NCI-H128 (cell line): Measurements from ENCODE around the gene TMC3.
A peak's percentile ranks its signal among the peaks of the same experiment; 100 is the strongest.
"Not testable (repeated sequence)": the region's sequence is repeated elsewhere in the genome, so short reads cannot be mapped to it uniquely, and the experiment has no call there.

ENCODE experiments used
- DNase-seq: peaks from one replicate; lab custom pipeline; 2025; ENCODE audit not compliant: unreplicated experiment; lab: John Stamatoyannopoulos, UW

TMC3 gene

DNA sequence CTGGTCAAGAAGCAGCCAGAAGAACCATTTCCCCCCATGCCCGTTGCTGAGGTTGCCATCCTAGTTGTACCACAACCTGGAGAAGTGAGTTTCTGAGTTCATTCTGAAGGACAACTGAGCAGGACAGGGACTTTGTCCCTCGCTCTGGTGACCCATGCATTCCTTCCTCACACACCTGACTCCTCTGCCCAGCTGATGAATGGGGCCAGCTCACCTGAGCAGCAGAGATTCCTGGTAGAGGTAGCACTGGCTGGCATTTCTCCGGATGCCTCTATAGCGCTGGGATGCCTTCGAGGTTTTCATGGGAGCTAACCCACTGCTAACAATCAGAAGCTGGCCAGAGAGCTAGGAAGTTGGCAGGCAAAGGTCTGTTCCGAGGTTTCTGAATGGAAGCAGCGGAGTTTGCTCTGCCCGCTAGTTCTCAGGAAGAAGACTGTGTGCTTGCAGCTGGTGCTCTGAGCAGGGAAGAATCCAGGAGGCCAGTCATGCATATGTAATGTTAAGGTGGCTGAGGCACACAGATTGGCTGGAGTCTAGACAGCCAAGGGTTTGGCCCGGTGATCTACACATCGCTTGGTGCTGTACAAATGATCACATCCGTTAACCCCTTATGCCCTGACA lies at the start of gene TMC3:
TSS of gene TMC3 (minus strand) at position 439 of the 621 bp plus-strand sequence. CDS start at position 303, 136 bp downstream.
- no peak for DNase-seq

DNA sequence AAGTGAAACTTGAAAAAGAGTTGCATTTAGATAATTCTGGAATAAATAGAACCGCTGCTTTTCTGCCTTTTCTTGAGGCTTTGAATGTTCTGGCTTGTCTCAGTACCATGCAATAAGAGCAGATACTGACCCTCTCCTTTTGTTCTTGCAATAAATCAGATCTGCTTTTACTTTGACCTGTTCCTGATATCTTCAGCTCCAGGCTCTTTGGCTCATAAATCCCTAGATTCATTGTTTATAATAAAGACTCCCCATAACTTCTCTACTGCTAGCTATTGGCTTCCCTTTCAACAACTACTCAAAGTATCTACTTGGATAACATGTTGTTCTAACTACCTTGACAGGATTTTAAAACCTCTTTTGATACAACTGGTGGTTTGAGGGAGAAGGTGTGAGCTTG lies 47.4 kb upstream of the TMC3 start:
- no peak for DNase-seq

DNA sequence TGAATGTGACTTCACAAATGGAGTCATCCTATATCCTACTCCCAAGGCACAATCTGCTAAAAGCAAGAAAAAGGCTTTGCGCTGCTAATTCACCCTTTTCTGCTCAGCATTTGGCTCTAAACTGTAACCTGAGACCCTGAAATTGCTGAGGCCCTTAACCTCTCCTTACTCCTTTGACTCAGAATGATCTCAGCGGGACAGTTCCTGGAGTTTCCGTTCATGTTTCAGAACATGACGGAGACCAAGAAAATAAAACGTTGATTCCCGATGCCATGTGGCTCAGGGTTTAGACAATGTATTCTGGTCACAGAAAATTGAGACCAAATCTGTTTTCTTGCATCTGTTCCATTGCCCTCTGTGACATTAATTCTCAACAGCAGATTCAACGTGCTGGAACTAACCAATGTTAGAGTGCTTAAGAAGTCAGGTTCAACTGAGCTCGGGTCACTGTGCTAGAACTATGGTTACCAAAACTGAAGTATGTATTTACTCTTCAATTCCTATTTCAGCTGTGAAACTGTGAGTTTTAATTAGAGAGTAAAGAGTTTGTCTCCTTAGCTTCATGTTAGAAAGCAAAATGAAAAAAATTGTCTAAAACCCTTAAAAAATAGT lies 45.4 kb upstream of the TMC3 start:
- DNase-seq = peak; percentile 34

DNA sequence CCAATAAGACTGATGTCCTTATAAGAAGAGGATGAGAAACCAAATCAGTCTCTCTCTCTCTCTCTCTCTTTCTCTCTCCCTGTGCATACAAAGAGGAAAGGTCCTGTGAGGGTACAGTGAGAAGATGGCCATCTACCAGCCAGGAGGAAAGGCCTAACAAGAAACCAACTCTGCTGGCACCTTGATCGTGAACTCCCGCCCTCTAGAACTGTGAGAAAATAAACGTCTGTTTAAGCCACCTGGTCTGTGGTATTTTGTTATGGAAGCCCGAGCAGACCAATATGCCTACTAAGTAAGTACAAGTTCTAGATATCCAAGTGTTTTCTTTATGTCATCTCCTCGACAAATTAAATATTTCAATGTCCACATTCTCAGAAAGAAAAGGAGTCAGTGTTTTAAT lies 44.9 kb upstream of the TMC3 start:
- DNase-seq = no peak

DNA sequence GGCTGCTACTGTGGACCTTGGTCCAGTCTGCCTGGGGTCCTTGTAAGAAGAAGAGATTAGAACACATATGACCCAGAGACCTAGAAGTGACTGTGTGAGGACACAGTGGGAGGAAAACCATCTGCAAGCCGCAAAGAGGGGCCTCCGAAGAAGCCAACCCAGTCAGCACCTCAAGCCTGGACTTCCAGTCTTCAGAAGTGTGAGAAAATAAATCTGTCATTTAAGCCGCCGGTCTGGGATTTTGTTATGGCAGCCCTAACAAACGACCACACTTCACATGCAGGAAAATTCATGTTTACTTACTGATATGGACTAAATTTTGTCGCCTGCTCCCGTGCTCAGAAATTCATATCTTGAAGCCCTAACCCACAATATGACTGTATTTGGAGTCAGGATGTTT lies 44.4 kb upstream of the TMC3 start:
- no peak for DNase-seq

DNA sequence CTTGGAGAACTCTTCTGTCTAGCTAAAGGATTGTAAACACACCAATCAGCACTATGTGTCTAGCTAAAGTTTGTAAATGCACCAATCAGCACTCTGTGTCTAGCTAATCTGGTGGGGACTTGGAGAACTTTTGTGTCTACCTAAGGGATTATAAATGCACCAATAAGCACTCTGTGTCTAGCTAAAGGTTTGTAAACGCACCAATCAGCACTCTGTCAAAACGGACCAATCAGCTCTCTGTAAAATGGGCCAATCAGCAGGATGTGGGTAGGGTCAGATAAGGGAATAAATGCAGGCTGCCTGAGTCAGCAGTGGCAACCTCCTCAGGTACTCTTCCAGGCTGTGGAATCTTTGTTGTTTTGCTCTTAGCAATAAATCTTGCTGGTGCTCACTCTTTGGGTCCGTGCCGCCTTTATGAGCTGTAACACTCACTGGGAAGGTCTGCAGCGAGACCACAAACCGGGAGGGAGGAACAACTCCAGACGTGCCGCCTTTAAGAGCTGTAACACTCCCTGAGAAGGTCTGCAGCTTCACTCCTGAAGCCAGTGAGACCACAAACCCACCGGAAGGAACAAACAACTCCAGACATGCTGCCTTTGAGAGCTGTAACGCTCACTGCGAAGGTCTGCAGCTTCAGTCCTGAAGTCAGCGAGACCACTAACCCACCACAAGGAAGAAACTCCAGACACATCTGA lies 40.4 kb upstream of the TMC3 start:
- not testable (repeated sequence) for DNase-seq

DNA sequence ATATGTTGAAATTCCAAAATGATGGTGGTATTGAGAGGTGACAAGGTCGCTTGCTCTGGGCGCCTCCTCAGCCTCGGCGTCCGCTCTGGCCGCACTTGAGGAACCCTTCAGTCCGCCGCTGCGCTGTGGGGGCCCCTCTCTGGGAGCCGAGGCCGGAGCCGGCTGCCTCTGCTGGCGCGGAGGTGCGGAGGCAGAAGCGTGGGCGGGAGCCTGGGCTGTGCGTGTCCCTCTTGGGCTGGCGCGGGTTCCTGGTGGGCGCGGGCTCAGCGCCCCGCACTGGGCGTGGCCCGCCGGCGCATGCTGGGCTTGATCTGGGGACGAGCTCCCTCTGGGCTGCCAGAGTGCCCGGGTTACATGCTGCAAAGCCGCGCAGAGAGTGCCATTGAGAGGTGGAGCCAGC lies 39.8 kb upstream of the TMC3 start:
- no peak for DNase-seq

DNA sequence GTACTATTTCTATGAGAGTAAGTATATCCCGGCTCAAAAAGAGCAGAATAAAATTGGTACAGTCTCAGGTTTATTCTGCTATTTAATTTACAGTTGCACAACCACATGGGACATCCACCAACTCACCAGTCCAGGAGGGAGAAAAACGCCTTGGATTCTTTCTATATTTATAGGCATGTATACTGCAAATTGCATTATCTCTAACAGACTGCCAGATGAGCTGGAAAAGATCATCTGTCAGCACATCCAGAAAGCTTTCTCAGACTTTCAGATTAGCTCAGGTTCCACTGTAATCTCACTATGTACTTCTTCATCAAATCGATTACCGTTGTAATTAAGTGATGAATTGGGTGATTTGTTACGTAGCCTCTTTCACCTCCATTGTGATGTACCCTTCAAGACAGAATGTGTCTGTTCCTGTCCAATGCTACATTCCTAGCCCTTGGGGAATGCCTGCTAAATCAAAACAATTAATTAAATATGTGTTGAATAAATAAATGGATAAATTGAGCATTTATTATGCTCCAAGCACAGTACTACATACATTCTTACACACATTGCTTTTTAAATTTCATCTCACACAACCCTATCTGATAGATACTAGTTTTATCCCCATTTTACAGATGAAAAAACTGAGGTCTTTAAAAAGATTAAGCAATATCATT lies 38.1 kb upstream of the TMC3 start:
- no peak for DNase-seq

DNA sequence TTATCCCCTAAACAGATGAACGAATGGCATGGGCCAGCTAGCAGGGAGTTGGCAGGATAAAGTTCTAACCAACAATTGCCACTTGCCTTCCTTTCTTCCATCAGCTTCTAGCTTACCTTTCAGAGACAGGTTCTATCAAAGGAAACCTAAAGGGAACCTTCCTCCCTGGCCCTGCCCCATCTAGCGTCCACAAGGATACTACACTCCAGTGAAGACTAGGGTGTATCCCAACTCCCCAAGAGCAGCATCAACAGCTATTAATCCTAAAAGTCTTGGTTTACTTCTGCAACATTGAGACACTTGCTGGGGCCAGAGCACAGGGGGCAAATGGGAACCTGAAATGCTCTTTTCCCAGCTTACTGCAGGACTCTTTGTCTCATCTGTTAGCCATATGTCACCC lies 37.0 kb upstream of the TMC3 start:
- no peak for DNase-seq

DNA sequence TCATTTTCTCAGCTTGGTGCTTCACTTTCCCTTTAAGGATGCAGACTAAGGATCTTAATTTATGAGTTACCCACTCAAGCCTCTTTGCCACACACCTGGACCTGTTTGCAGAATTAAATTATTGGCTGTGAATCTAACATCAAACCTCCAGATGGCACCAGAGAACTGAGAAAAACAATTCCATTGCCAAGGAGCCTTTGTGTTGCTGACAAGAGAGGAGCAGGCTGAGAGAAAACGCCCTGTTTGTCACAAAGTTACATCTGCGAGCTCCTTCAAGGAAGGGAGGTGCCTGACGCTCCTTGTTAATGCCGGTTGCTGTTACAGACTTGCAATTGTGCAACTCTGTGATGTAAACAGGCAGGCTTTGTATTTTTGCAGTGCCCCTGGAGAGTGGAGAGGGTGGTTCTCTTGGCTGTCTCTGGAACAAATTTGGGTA lies 36.3 kb upstream of the TMC3 start:
- DNase-seq = peak; percentile 55

DNA sequence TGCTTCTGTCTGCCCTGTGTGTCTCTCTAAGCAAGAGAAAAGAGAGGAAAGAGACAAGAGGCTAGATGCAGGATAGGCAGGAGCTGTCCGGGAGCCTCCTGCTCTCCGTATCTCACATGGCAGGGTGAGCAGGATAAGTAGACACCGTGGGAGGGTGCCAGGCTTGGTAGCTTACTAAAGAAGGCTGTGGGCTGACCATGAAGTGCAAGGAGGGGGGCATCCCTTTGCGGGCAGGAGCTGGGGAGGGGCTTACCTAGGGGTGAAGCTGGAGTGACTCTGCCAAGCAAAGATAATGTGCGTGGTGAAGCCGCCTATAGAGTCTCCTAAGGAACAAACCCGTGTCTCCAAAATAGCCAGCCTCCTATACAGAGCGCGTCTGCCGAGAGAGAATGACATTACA lies 33.7 kb upstream of the TMC3 start:
- no peak for DNase-seq

DNA sequence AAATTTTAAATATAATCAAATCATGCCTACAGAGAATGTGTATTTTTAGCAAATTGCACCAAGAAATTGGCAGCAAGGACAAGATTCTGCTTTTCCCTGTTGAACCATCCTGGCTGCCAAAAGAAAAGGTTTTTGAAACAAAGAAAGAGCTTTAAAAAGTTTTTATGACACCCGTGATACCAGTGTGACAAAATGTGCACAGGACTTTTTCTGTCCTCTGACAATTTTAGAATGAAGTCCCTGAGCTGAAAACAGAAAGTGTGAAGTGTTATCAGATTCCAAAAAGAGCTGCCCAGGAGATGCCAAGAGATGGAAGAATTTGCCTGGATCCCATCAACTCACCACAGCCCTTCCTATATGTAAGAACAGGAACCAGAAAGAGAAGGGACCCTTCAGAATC lies 33.2 kb upstream of the TMC3 start:
- no peak for DNase-seq

DNA sequence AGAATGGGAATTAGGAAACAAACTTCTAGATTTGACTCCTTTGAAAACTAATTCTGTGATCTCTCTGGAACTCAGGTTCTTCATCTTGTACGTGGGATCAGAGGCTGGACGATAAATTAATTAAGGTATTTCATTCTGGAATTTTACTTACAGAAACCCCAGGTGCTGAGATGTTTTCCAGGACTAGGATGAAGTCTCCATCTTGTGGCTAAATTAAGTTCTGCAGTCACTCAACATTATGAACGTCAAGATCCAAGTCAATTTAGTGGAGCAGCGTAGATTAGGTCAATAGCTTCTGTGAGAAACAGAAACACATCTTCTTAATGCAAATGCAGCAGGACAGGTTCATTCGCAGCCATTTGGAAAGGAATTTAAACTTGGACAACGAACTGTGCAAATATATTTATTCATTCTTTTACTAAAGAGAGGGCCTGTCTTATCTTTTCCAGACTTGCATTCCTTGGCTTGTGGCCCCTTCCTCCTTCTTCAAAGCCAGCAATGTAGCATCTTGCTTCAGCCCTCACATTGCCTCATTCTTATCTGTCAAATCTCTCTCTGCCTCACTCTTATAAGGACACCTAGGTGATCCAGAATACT lies 26.7 kb upstream of the TMC3 start:
- no peak for DNase-seq

DNA sequence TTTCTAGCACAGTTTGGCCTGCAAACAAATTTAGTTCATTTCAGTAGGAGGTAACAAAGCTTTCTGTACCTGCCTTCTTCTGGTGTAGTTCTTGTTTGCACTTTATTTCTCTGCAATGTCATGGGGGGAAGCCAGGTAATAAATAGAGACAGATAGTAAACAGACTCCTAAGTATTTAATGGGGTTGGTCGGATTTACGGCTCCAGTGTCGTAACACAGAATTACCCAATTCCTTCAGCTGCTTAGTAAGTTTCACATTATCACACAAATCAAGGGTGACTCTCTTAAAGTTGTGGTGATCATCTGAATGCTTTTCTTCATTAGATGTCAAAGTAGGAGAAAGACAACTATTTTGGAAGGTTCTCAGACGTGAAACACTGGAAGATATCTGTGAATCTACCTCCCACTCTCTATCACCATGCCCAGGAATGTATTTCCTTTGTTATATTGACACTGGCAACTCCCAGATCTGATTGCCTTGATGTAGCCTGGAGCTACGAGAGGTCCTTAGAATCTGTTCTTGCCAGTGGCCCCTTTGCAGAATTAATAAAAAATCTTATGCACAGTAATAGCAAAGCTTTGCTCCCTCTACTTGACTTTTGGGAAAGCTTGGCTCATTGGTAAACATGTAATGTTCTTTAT lies 25.0 kb upstream of the TMC3 start:
- no peak for DNase-seq

DNA sequence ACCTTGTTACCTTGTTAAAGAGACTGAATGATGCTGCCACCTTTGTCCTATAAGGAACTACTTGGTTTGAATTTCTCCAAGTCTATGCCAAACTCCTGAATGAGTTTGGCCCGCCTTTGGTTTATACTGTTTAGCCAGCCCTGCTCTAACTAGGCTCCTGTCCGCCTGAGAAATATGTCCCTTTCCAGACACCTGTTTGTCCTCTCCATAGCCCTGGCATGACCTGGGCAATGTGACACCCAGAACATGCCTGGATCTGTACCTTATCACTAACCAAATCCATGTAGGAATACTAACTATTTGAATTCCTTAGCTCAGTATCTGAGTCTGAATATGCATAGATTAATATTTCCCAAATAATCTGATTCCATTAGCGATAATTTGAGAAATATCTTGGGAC lies 24.4 kb upstream of the TMC3 start:
- DNase-seq = no peak

DNA sequence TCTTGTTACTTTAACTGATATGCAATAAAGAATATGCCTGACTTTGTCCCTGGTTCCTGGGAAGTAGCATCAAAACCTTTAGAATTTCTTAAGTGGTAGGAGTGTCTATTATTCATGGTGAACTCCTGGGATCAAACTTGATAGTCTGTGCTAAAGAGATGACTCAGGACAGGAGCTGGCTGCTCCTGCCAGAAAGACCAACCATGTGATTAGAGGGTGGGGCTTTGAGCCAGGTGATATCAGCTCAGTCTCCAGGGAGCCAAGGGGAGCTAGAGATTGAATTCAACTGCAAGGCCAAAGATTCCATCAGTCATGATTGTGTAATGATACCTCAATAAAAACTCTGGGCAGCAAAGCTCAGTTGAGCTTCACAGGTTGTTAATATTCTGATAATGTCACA lies 20.6 kb upstream of the TMC3 start:
- DNase-seq = no peak

DNA sequence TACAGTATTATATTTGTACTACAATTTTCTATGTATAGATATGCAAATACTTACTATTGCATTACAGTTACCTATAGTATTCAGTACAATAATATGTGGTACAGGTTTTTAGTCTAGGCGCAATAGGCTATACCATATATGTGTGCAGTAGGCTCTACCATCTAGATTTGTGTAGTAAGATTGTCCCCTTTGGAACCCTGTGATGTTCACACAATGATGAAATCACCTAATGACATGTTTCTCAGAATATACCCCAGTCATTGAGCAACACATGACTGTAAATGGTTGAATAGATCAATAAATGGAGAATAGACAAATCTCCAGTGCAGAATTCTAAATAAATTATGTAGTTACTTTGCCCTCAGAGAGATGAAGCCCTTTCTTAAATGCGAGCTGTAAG lies 17.6 kb upstream of the TMC3 start:
- no peak for DNase-seq

DNA sequence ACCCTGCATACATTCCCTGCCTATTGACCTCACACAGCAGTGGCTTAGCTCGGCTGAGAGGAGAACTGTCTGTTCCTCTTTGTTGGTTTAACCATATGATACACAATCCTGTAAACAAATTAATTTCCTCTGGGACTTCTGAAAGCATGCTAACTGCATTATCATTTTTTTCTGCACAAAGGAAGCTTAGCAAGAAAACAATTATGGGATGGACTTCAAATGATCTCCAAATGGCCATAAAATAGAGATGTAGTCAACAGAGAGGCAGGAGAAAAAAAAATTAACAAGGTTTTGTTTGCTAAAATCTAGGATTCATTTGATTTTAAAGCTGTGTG lies 14.4 kb upstream of the TMC3 start:
- DNase-seq = no peak

DNA sequence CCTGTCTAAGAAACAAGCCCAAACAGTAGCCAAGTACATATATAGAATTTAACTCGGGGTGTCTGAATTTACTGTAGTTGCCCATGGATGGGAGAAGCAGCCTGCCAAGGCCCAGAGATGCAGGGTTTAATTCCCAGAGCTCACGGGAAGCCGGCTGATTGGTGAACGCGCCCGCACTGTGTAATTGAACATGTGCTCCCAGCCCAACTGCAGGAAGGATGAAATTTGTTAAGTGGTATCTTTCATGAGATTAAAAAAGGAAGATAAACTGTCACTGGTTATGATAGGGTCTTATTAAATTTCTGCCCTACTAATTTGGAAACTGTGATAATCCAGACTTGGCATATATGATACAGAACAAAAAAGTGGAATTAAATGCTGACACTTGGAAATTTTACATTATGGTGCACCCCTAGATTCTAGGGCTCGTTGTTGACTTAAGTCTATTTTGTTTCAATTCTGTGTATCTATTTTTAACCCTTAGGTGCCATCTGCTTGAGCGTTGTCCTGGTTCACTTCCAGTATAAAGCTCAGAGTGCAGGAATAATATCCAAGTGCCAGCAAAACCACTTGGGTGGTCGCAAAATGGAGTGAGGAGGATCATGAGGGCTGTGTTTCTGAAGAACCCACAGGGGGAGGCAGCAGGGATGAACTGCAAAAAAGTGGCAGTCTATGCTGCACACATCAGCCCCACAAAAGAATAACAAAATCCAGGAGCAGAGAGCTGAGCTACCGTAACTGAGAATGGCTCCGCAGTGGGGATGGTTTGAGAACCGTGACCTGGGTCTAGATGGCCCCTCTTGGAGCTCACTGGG lies 13.8 kb upstream of the TMC3 start:
- DNase-seq = no peak

DNA sequence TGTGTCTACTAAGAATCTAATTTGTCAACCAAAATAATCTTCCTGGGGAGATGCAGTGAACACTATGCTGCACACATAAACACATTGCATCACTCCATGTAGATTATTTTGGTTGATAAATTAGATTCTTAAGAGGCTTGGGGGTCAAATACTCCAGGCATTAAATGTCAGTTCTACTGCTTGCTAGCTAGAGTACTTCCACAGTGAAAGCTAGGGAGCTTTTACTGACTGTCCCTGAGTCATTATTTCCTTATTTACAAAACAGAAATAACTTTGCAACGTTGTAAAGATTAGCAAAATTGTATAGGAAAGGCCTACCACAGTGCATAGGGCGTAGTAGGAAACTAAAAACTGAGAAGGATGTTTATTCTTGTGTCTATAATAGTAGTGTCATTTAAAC lies 12.9 kb upstream of the TMC3 start:
- DNase-seq = no peak

DNA sequence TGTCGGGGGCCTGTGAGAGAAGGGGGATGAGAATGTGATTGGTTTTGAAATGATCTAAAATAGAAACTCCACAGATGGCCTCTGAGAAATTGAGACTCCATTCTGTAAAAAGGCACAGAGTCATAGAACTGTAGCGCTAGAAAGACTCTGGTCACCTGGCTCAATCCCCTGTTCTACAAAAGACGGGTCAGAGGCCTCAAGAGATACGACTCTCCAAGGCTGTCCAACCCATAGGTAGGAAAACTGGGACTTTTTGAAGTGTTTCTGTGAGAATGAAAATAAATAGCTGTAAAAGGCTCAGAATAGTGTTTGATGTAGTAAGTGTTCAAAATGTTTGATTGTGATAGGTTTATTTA lies 11.7 kb upstream of the TMC3 start:
- DNase-seq = no peak
